IMR-90 (cell line): ENCODE results near the gene RASSF5. TPM values are rescaled to one million over a fixed set of nuclear protein-coding genes. Genes with fewer than 3 reads are reported as not detected.

Experiments used
- ATAC-seq: fragments of 200-7000 bp; cut with Tn5 transposase; 2 replicates; pipeline ENCODE4 v1.9.1; 2020; ENCODE audit warnings: low read depth, mild to moderate bottlenecking, moderate library complexity
- BruUV-seq: library from RNA; stranded (reverse); fragments of 400-500 nt; replicated peaks from 2 replicates; lab custom pipeline; 2021; lab: Mats Ljungman, UMichigan
- CTCF ChIA-PET: fragments of 300-600 bp; formaldehyde crosslinking; extraction: SDS; loops from one replicate; lab custom pipeline; 2021; ENCODE audit warnings: antibody characterized with exemption; lab: Yijun Ruan, JAX
- POLR2A ChIA-PET: fragments of 300-600 bp; sonication (Branson Sonifier 250); formaldehyde crosslinking; loops from one replicate; lab custom pipeline; 2022; ENCODE audit warnings: antibody characterized with exemption; ENCODE audit not compliant: unreplicated experiment; lab: Charles Lee
- DNase-seq: peaks from one replicate; pipeline ENCODE4 v3.0.0; 2013
- H2AFZ ChIP-seq: replicated peaks from 2 replicates; pipeline ENCODE3; 2013; ENCODE audit warnings: low read length, mild to moderate bottlenecking; ENCODE audit not compliant: poor library complexity
- H2AK5ac ChIP-seq: 2 replicates; pipeline ENCODE4 v1.6.1; 2013; ENCODE audit warnings: low read depth, low read length, inconsistent platforms
- H2AK9ac ChIP-seq: replicated peaks from 2 replicates; pipeline ENCODE3; 2013; ENCODE audit warnings: mild to moderate bottlenecking, low read depth, low read length, moderate library complexity; ENCODE audit not compliant: poor library complexity
- H2BK120ac ChIP-seq: 2 replicates; pipeline ENCODE4 v1.6.1; 2013; ENCODE audit warnings: low read depth, low read length, inconsistent platforms
- H2BK15ac ChIP-seq: 3 replicates; pipeline ENCODE4 v1.6.1; 2013; ENCODE audit warnings: low read depth, low read length, inconsistent platforms
- H2BK20ac ChIP-seq: 2 replicates; pipeline ENCODE4 v1.6.1; 2013; ENCODE audit warnings: low read depth, mild to moderate bottlenecking, inconsistent platforms, low read length, moderate library complexity
- H2BK5ac ChIP-seq: 2 replicates; pipeline ENCODE4 v1.6.1; 2013; ENCODE audit warnings: mild to moderate bottlenecking, low read depth, low read length, inconsistent platforms; ENCODE audit not compliant: poor library complexity, severe bottlenecking
- H3K14ac ChIP-seq: replicated peaks from 2 replicates; pipeline ENCODE4 v1.6.1; 2013; ENCODE audit warnings: low read depth, low read length, inconsistent platforms
- H3K18ac ChIP-seq: 2 replicates; pipeline ENCODE4 v1.6.1; 2013; ENCODE audit warnings: low read depth, low read length, control low read depth
- H3K23ac ChIP-seq: 2 replicates; pipeline ENCODE4 v1.6.1; 2013; ENCODE audit warnings: low read depth, low read length, inconsistent platforms
- H3K27ac ChIP-seq: 2 replicates; pipeline ENCODE4 v1.5.1; 2013; ENCODE audit warnings: mild to moderate bottlenecking, control low read depth, low read length; ENCODE audit not compliant: insufficient read depth
- H3K27me3 ChIP-seq: 2 replicates; pipeline ENCODE4 v1.6.1; 2013; ENCODE audit warnings: low read length; ENCODE audit not compliant: control insufficient read depth, insufficient read depth
- H3K36me3 ChIP-seq: 2 replicates; pipeline ENCODE4 v1.6.1; 2013; ENCODE audit warnings: low read length, mixed read lengths; ENCODE audit not compliant: control insufficient read depth, insufficient read depth
- H3K4ac ChIP-seq: 2 replicates; pipeline ENCODE4 v1.6.1; 2013; ENCODE audit warnings: low read depth, low read length, inconsistent platforms
- H3K4me1 ChIP-seq: 2 replicates; pipeline ENCODE4 v1.6.1; 2013; ENCODE audit warnings: low read length, mixed read lengths; ENCODE audit not compliant: control insufficient read depth, insufficient read depth
- H3K4me2 ChIP-seq: 2 replicates; pipeline ENCODE4 v1.6.1; 2013; ENCODE audit warnings: low read depth, mild to moderate bottlenecking, control low read depth, low read length, moderate library complexity
- H3K4me3 ChIP-seq: 2 replicates; pipeline ENCODE4 v1.5.1; 2013; ENCODE audit warnings: low read depth, mild to moderate bottlenecking, control low read depth, low read length, moderate library complexity; ENCODE audit not compliant: insufficient read depth
- H3K56ac ChIP-seq: 2 replicates; pipeline ENCODE4 v1.6.1; 2013; ENCODE audit warnings: low read length, inconsistent platforms; ENCODE audit not compliant: insufficient read depth; ENCODE audit errors: extremely low read depth
- H3K79me1 ChIP-seq, 2 experiments: 2 replicates each; pipeline ENCODE4 v1.6.1; 2013; ENCODE audit warnings: low read length in 2 of 2, inconsistent platforms in 1 of 2, low read depth in 1 of 2
- H3K9ac ChIP-seq: 2 replicates; pipeline ENCODE4 v1.6.1; 2013; ENCODE audit warnings: low read depth, low read length, control low read depth
- H3K9me1 ChIP-seq: 2 replicates; pipeline ENCODE4 v1.6.1; 2013; ENCODE audit warnings: low read length, inconsistent platforms; ENCODE audit not compliant: insufficient read depth
- H3K9me3 ChIP-seq: 2 replicates; pipeline ENCODE4 v1.6.1; 2013; ENCODE audit warnings: low read length; ENCODE audit not compliant: control insufficient read depth, insufficient read depth
- H4K20me1 ChIP-seq: 2 replicates; pipeline ENCODE4 v1.6.1; 2013; ENCODE audit warnings: low read length, inconsistent platforms; ENCODE audit not compliant: insufficient read depth
- H4K5ac ChIP-seq: 2 replicates; pipeline ENCODE4 v1.6.1; 2013; ENCODE audit warnings: mild to moderate bottlenecking, low read depth, low read length, control low read depth
- H4K8ac ChIP-seq, 2 experiments: 2 replicates each; pipeline ENCODE4 v1.6.1; 2013; ENCODE audit warnings: low read depth in 2 of 2, low read length in 2 of 2, control low read depth in 1 of 2, inconsistent platforms in 1 of 2
- H4K91ac ChIP-seq: 2 replicates; pipeline ENCODE4 v1.6.1; 2013; ENCODE audit warnings: low read depth, low read length, inconsistent platforms; ENCODE audit not compliant: insufficient read depth
- CEBPB ChIP-seq: IDR thresholded peaks from 2 replicates; pipeline ENCODE4 v1.6.1; 2012; ENCODE audit warnings: low read depth, low read length, improper control_type of control experiment
- RAD21 ChIP-seq: IDR thresholded peaks from 2 replicates; pipeline ENCODE4 v1.6.1; 2012; ENCODE audit warnings: low read length, improper control_type of control experiment
- WGBS, 2 experiments: methylation state at CpG; one replicate each; pipeline versions ENCODE4 v1.1.5 to v1.1.7; 2013; ENCODE audit warnings: missing lambda C conversion rate in 2 of 2; ENCODE audit not compliant: insufficient read length in 1 of 2; ENCODE audit errors: extremely low coverage in 2 of 2; 5-methylcytosine and 5-hydroxymethylcytosine counted together
- dilution Hi-C: fragments of 300-500 bp; cut with HindIII; formaldehyde crosslinking; loops from one replicate; pipeline ENCODE4 v1.14.3; 2018; ENCODE audit warnings: low sequenced_read_pairs; ENCODE audit not compliant: unreplicated experiment
- in situ Hi-C: fragments of 300-500 bp; cut with MboI; formaldehyde crosslinking; loops from 3 replicates; pipeline ENCODE4 v1.14.3; 2019; ENCODE audit warnings: low sequenced_read_pairs, inconsistent platforms, mixed read lengths
- intact Hi-C: fragments of 100-400 bp; cut with micrococcal nuclease; formaldehyde crosslinking; loops from 2 replicates; pipeline ENCODE4 v1.10.0; 2022
- polyA plus RNA-seq, 3 experiments: library from polyadenylated mRNA; depleted of rRNA; stranded (reverse); fragments of >200 nt; gene quantifications; 2 replicates each; pipeline ENCODE4 v1.2.3, GENCODE V29; 2012; ENCODE audit warnings: low replicate concordance in 1 of 3
- total RNA-seq: library from RNA; depleted of rRNA; stranded (reverse); fragments of >200 nt; gene quantifications from 2 replicates; pipeline ENCODE4 v1.2.3, GENCODE V29; 2012

The RASSF5 gene
- total and polyA plus RNA-seq, 2 of the 4 experiments (the other 2 are of a cell fraction), result 0.18 to 1.1 TPM

- H4K8ac ChIP-seq, result no peak overlapping the region
- no peak overlapping the region for H3K23ac ChIP-seq
- peak overlapping the region; percentile 80 for H2AK9ac ChIP-seq
- DNase-seq, result peak; percentile 22
- intact Hi-C loops (no loop called here), in situ Hi-C loops (loop anchor here (5.0 kb wide), 2 partner anchors 33 to 93 kb away; no protein-coding TSS in a partner anchor), dilution Hi-C loops (no loop called here)
- no peak overlapping the region for H3K4me3 ChIP-seq
- no TSS peak for BruUV-seq
- H3K9ac ChIP-seq, result no peak overlapping the region
- H2BK15ac ChIP-seq, result no peak overlapping the region
- no peak for TF ChIP-seq RAD21
- peak; percentile 80 for TF ChIP-seq CEBPB
- no peak overlapping the region for H2AFZ ChIP-seq
- ChIA-PET CTCF (interaction anchor here (1.4 kb wide), 2 partner anchors 35 to 90 kb away, joined by 3 to 6 read pairs; no protein-coding TSS in a partner anchor), POLR2A (no interaction called here)
- no peak overlapping the region for H3K18ac ChIP-seq
- no peak overlapping the region for H2BK120ac ChIP-seq
- H3K9me1 ChIP-seq, result no peaks in the 10 kb centered on the region; the same call in 1 of the 2 replicates
- H3K79me1 ChIP-seq, result no peaks in the 10 kb centered on the region
- no peak overlapping the region for H2AK5ac ChIP-seq
- no peaks in the 10 kb centered on the region for H3K9me3 ChIP-seq
- H4K91ac ChIP-seq, result no peak overlapping the region
- H3K27me3 ChIP-seq, result no peaks in the 10 kb centered on the region
- no peaks in the 10 kb centered on the region; the same call in 1 of the 2 replicates for H3K36me3 ChIP-seq
- no peak overlapping the region for H2BK20ac ChIP-seq
- no peaks in the 10 kb centered on the region for H4K20me1 ChIP-seq
- H3K14ac ChIP-seq, result 0 out of 2 replicates have a peak overlapping the region, but pooled peaks have one; percentile 60
- H4K5ac ChIP-seq, result no peak overlapping the region
- H2BK5ac ChIP-seq, result no peak overlapping the region
- H3K4me1 ChIP-seq, result peaks cover 4% of the 10 kb centered on the region; the same call in 1 of the 2 replicates
- no peak overlapping the region for H3K4ac ChIP-seq
- H3K4me2 ChIP-seq, result no peak overlapping the region
- ATAC-seq, result no peak
- 83% methylated on average over 2 of the region's 11 CpGs; no CpG with 5 or more reads in 1 of the 2 experiments for WGBS, 2 experiments
- H3K27ac ChIP-seq, result no peak overlapping the region
- H3K56ac ChIP-seq, result no peak overlapping the region
These were observed 72.6 kb downstream of the RASSF5 start for GRCh38 chr1:206579747-206580437.
